HG03280 (cell line): ENCODE results near the gene CCNT1.
A peak's percentile ranks its signal among the peaks of the same experiment; 100 is the strongest.
"Not testable (repeated sequence)": the region's sequence is repeated elsewhere in the genome, so short reads cannot be mapped to it uniquely, and the experiment has no call there.

Source experiments
- ATAC-seq: cut with Tn5 transposase; IDR thresholded peaks from one replicate; pipeline ENCODE4 v1.9.1; 2021; ENCODE audit warnings: mild to moderate bottlenecking, moderate library complexity; ENCODE audit not compliant: unreplicated experiment

Gene CCNT1

GRCh38 chr12:48716493-48717251 lies at the start of gene CCNT1:
Gene CCNT1 (minus strand): TSS chr12:48716707. CDS start chr12:48716675, 32 bp downstream.
- ATAC-seq, result peak; percentile 98

- ATAC-seq, result no peak
Observed at GRCh38 chr12:48765753-48766162, 49.3 kb upstream of the CCNT1 start.

- ATAC-seq, result no peak
Observed at GRCh38 chr12:48764521-48764920, 48.0 kb upstream of the CCNT1 start.

GRCh38 chr12:48758737-48759136 lies 42.2 kb upstream of the CCNT1 start:
- no peak for ATAC-seq

GRCh38 chr12:48758186-48758585 lies 41.7 kb upstream of the CCNT1 start:
- no peak for ATAC-seq

- no peak for ATAC-seq
Observed at GRCh38 chr12:48750769-48751356, 34.4 kb upstream of the CCNT1 start.

GRCh38 chr12:48750215-48750614 lies 33.7 kb upstream of the CCNT1 start:
- no peak for ATAC-seq

GRCh38 chr12:48744251-48745008 lies 27.9 kb upstream of the CCNT1 start:
- no peak for ATAC-seq

- no peak for ATAC-seq
Observed at GRCh38 chr12:48739618-48740269, 23.2 kb upstream of the CCNT1 start.

GRCh38 chr12:48736456-48736855 lies 19.9 kb upstream of the CCNT1 start:
- ATAC-seq, result no peak

GRCh38 chr12:48728807-48729206 lies 12.3 kb upstream of the CCNT1 start:
- no peak for ATAC-seq

GRCh38 chr12:48720737-48721136 lies 4.2 kb upstream of the CCNT1 start:
- not testable (repeated sequence) for ATAC-seq

GRCh38 chr12:48720171-48720570 lies 3.7 kb upstream of the CCNT1 start:
- ATAC-seq, result not testable (repeated sequence)

- not testable (repeated sequence) for ATAC-seq
Observed at GRCh38 chr12:48719002-48719401, 2.5 kb upstream of the CCNT1 start.

GRCh38 chr12:48717252-48717695 lies 767 bp upstream of the CCNT1 start:
- ATAC-seq, result no peak

- no peak for ATAC-seq
Observed at GRCh38 chr12:48716168-48716492, 377 bp downstream of the CCNT1 start.

GRCh38 chr12:48712209-48712608 lies 4.3 kb downstream of the CCNT1 start:
- ATAC-seq, result no peak

GRCh38 chr12:48698822-48699221 lies 17.7 kb downstream of the CCNT1 start:
- ATAC-seq, result not testable (repeated sequence)

- no peak for ATAC-seq
Observed at GRCh38 chr12:48696626-48697025, 19.9 kb downstream of the CCNT1 start.

GRCh38 chr12:48695859-48696258 lies 20.6 kb downstream of the CCNT1 start:
- no peak for ATAC-seq

- no peak for ATAC-seq
Observed at GRCh38 chr12:48694038-48694437, 22.5 kb downstream of the CCNT1 start.
